GM12801 (cell line): ENCODE measurements around the gene SLC52A3.

Experiments used
- CTCF ChIP-seq: IDR thresholded peaks from one replicate; pipeline ENCODE4 v1.5.1; 2011; ENCODE audit warnings: control low read depth; ENCODE audit not compliant: insufficient read length; ENCODE audit errors: extremely low read depth

SLC52A3 gene

GRCh38 chr20:774016-774659, 5.8 kb upstream of the SLC52A3 start:
- TF ChIP-seq CTCF, result no peak

DNA sequence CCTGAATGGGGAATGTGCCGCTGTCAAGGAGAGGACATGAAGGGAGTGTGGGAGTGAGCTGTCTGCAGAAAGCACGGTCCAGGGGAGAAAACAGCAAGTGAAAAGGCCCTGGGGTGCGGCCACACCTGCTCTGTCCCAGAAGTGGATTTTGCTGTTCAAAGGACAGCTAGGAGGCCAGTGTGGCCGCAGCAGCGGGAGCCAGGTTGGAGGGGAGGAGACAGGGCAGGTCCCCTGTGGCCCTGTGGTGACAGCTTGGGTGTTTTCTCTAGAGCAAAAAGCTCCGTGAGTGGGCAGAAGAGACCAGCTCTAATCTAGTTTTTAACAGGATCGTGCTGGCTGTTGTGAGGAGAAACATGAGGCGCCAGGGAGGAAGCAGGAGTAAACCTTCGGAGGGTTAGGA, 4.5 kb upstream of the SLC52A3 start:
- no peak for TF ChIP-seq CTCF

GRCh38 chr20:771741-772464, 3.6 kb upstream of the SLC52A3 start:
- TF ChIP-seq CTCF, result no peak

DNA sequence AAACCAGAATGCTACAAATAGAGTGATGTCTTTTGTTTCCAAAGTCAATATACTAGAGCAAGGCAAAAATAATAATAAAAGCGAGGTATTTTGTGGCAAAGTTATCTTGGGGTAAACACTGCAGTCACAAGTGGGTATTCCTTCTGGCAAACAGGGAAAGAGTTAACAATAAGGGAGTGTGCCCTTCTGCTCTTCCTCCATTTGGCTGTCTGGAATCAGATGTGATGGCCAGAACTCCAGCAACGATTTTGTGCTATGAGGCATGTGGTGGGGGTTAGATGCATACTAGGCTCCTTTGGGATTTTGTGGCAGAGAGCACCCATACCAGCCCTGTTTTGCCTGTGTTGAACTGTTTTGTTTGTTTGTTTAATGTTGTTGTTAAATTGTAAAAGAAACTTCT, 2.4 kb upstream of the SLC52A3 start:
- no peak for TF ChIP-seq CTCF

DNA sequence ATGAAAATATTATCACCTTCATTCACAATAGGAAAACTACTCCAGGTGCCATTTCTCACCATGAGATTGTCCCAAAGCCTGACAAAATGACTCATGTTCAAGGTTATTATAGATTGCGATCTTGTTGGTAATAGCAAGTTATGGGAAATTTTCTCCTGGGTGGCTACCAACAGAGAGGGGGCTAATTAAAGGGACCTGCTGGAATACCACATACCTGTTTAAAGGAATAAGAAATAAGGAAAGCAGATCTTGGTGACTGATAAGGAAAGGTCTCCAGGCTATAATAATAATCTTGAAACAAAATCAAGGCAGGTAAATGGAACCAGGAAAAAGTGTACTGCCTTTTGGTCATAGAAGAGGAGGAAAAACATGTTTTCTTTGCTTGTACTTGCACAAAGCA, 1.4 kb downstream of the SLC52A3 start:
- TF ChIP-seq CTCF, result no peak

- no peak for TF ChIP-seq CTCF
These were observed 4.0 kb downstream of the SLC52A3 start for GRCh38 chr20:764255-764654.

DNA sequence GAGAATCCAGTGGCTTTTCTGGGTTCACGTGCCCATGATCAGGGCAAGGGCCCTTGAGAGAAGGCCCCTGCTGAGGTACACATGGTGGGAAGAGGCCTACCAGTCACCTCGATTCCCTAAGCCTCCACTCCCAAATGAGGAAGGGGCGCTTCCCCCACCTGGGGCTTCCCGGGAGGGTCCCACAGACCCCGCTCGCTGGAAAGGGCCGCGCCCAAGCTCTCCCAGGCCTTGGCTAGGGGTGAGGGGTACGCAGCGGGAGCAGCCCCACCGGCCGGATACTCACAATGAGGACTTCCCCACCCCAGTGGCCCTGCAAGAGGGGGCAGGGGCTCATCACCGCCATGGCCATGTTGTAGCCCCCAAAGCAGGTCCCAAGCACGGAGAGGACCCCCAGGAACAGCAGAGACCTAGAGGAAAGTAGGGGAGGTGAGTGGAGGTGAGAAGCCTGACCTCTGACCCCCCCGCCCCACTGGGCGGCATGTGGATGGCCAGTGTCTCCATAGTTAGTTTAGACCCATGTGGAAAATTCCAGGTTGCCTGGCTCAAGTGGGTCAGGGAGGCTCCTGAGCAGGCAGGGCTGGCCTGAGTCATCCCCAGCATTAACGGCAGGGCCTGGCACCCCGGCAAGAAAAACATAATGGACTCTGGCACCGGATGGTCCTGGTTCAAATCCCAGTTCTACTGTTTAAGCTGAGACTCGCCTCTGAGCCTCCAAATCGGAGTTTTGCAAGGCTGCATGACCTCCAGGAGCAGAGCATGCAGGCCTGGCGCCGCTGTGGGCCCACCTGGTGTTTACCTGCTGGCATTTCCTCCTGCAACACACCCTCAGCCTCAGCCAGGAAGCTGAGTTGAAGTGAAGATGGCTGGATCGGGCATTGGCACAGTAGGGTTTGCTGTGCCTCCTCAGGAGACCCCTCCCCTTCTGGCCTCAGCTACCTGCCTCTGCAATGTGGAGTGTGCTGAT, 6.6 kb downstream of the SLC52A3 start:
- no peak for TF ChIP-seq CTCF
